Gastroesophageal sphincter (tissue), 4 donors: ENCODE measurements around the gene ARHGAP44. TPM values are rescaled to one million over a fixed set of nuclear protein-coding genes. Genes with fewer than 3 reads are reported as not detected.

Experiments
- ATAC-seq: fragments of 150-250 bp; one replicate; pipeline ENCODE4 v1.9.1; 2016; ENCODE audit warnings: mild to moderate bottlenecking, moderate library complexity
- H3K27ac ChIP-seq, 4 donors: fragments of 200-600 bp; sonication (generic) in 3 of 4; 1 replicate in 3 of 4; 2 replicates in 1 of 4; pipeline ENCODE4 v1.5.1; 2016 to 2019
- H3K27me3 ChIP-seq: fragments of 200-600 bp; sonication (generic); one replicate; pipeline ENCODE4 v1.5.1; 2019
- H3K36me3 ChIP-seq, 2 donors: fragments of 200-600 bp; sonication (generic); one replicate each; pipeline ENCODE4 v1.5.1; 2019; ENCODE audit warnings: control low read depth in 1 of 2
- H3K4me1 ChIP-seq, 3 donors: fragments of 200-600 bp; sonication (generic); 1 replicate in 2 of 3; 2 replicates in 1 of 3; pipeline ENCODE4 v1.5.1; 2016 to 2019; ENCODE audit warnings: control low read depth in 2 of 3
- H3K4me3 ChIP-seq, 2 donors: fragments of 200-600 bp; sonication (generic); one replicate each; pipeline ENCODE4 v1.5.1; 2019; ENCODE audit warnings: mild to moderate bottlenecking in 1 of 2, moderate library complexity in 1 of 2
- H3K9me3 ChIP-seq, 3 donors: fragments of 200-600 bp; sonication (generic); one replicate each; pipeline ENCODE4 v1.5.1; 2017 to 2019; ENCODE audit warnings: control low read depth in 2 of 3
- EP300 ChIP-seq: sonication (generic); formaldehyde crosslinking; IDR thresholded peaks from one replicate; pipeline ENCODE4 v1.6.1; 2017; ENCODE audit warnings: antibody characterized with exemption, mild to moderate bottlenecking
- POLR2A ChIP-seq, 2 donors: fragments of 450-650 bp; IDR thresholded peaks; one replicate each; pipeline ENCODE4 v1.6.1; 2017; ENCODE audit warnings: antibody characterized with exemption in 2 of 2, mild to moderate bottlenecking in 2 of 2, moderate library complexity in 1 of 2
- POLR2AphosphoS5 ChIP-seq: sonication (generic); formaldehyde crosslinking; IDR thresholded peaks from one replicate; pipeline ENCODE4 v1.6.1; 2017; ENCODE audit warnings: antibody characterized with exemption
- WGBS, 2 donors: methylation state at CpG; one replicate each; pipeline ENCODE4 v1.1.5; 2018; ENCODE audit warnings: low coverage in 1 of 2; 5-methylcytosine and 5-hydroxymethylcytosine counted together
- total RNA-seq, 4 donors: library from RNA; depleted of rRNA; stranded (reverse); fragments of >200 nt; gene quantifications; one replicate each; pipeline ENCODE4 v1.1.0, GENCODE V29; 2016
- TF ChIP-seq, protein P1 (sequence below), 4 experiments: fragments of 200-600 bp in 2 of 4; fragments of 450-650 bp in 2 of 4; sonication (generic) in 1 of 4; IDR thresholded peaks; one replicate each; pipeline ENCODE4 v1.5.1; 2017 to 2019; ENCODE audit warnings: antibody characterized with exemption in 4 of 4, mild to moderate bottlenecking in 2 of 4, moderate library complexity in 2 of 4

The ARHGAP44 gene
- total RNA-seq, 4 donors from 2014 or later: 4.7 to 12.5 (median 6.5) TPM

DNA sequence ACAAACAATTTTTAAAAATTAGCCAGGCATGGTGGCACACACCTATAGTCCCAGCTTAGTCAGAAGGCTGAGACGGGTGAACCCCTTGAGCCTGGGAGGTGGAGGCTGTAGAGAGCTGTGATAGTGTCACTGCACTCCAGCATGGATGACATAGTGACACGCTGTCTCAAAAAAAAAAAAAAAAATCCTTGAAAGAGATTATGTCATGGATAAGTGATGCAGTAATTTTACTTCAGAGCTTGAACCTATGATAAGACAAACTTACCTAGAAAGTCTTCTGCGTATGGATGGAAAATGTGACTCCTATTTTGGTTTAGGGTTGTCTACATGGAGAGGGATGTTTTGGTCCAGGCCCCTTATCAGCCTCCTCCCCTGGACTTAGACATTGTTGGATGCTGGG, 176.7 kb downstream of the ARHGAP44 start:
- no peak for ATAC-seq
- no peaks in the 10 kb centered on the region for H3K4me1 ChIP-seq
- no peaks in the 10 kb centered on the region for H3K27me3 ChIP-seq
- H3K36me3 ChIP-seq: peaks cover 0 to 10% of the 10 kb centered on the region in 2 donors
- no peaks in the 10 kb centered on the region for H3K9me3 ChIP-seq
- no peak overlapping the region for H3K4me3 ChIP-seq
- 80 to 92% methylated on average over 2 to 3 of the region's 3 CpGs for whole genome bisulfite sequencing, 2 donors
- no peak overlapping the region for H3K27ac ChIP-seq
- TF ChIP-seq POLR2AphosphoS5 (no peak), EP300 (no peak), POLR2A (IDR thresholded peaks at IDR 0.05) (no peak)
- TF ChIP-seq, protein P1, sequence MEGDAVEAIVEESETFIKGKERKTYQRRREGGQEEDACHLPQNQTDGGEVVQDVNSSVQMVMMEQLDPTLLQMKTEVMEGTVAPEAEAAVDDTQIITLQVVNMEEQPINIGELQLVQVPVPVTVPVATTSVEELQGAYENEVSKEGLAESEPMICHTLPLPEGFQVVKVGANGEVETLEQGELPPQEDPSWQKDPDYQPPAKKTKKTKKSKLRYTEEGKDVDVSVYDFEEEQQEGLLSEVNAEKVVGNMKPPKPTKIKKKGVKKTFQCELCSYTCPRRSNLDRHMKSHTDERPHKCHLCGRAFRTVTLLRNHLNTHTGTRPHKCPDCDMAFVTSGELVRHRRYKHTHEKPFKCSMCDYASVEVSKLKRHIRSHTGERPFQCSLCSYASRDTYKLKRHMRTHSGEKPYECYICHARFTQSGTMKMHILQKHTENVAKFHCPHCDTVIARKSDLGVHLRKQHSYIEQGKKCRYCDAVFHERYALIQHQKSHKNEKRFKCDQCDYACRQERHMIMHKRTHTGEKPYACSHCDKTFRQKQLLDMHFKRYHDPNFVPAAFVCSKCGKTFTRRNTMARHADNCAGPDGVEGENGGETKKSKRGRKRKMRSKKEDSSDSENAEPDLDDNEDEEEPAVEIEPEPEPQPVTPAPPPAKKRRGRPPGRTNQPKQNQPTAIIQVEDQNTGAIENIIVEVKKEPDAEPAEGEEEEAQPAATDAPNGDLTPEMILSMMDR (IDR thresholded peaks at IDR 0.05): no peak

DNA sequence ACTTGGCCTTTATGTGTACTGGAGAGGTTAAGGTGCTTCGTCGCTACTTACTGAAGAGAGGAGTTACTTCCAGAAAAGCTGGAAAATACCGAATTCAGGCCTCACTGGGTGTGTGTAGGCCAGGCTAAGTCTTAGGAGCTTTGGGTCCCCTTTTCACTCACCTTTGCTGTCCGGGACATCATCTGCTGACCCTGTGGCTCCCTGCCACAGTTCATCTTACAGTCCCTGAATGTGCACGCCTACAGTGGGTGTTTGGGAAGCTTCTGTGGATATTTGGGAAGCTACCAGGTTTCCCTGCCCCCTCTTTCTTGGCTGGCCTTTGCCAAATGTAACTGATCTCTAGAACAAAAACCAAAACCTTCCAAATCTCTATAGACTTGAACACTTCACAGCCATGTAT, 177.1 kb downstream of the ARHGAP44 start:
- TF ChIP-seq POLR2A (IDR thresholded peaks at IDR 0.05) (no peak), EP300 (no peak), POLR2AphosphoS5 (no peak)
- TF ChIP-seq, protein P1 (IDR thresholded peaks at IDR 0.05): no peak
- 89 to 90% methylated on average over 2 to 5 of the region's 5 CpGs for whole genome bisulfite sequencing, 2 donors
- Histone ChIP-seq H3K27ac (no peak overlapping the region), H3K27me3 (no peaks in the 10 kb centered on the region), H3K36me3 (peaks cover 0 to 10% of the 10 kb centered on the region in 2 donors), H3K9me3 (no peaks in the 10 kb centered on the region), H3K4me1 (no peaks in the 10 kb centered on the region), H3K4me3 (no peak overlapping the region)
- no peak for ATAC-seq

GRCh38 chr17:12967962-12968361, 178.7 kb downstream of the ARHGAP44 start:
- no peaks in the 10 kb centered on the region for H3K4me1 ChIP-seq
- H3K27me3 ChIP-seq: no peaks in the 10 kb centered on the region
- TF ChIP-seq POLR2AphosphoS5 (no peak), POLR2A (IDR thresholded peaks at IDR 0.05) (no peak), EP300 (no peak)
- TF ChIP-seq, protein P1 (IDR thresholded peaks at IDR 0.05): no peak
- ATAC-seq: no peak
- no peak overlapping the region for H3K27ac ChIP-seq
- 84 to 87% methylated on average over 6 to 7 of the region's 11 CpGs for WGBS, 2 donors
- H3K4me3 ChIP-seq: no peak overlapping the region
- peaks cover 0 to 10% of the 10 kb centered on the region in 2 donors for H3K36me3 ChIP-seq
- no peaks in the 10 kb centered on the region for H3K9me3 ChIP-seq

DNA sequence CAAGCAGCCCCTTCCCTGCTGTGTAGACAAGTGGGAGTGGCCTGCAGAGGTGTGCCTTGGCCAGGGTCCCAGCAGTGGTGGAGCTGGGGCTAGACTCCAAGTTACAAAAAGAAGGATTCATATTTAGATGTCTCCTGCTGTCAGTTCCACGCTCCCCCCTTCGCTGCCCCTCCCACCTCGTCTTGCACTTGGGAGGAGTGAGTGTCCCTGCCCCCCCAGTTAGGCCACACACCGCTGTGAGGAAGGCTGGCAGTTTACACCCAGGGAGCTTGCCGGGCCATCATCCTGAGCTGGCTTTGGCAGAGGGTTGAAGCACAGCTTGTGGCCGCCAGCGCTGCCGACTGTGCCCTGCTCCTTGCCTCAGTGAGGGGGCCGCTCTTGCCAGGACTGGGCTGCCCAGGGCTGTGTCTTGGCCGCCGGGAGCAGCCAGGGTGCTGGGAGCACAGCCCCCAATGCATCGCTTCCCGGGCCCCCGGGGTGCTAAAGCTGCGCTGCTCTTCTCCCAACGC, 184.3 kb downstream of the ARHGAP44 start:
- no peaks in the 10 kb centered on the region for H3K27me3 ChIP-seq
- peak; percentile 48 for ATAC-seq
- peaks cover 0 to 13% (median 0%) of the 10 kb centered on the region in 3 donors for H3K4me1 ChIP-seq
- TF ChIP-seq POLR2AphosphoS5 (no peak), EP300 (no peak), POLR2A (IDR thresholded peaks at IDR 0.05) (no peak)
- TF ChIP-seq, protein P1 (IDR thresholded peaks at IDR 0.05): no peak
- no peaks in the 10 kb centered on the region for H3K9me3 ChIP-seq
- H3K4me3 ChIP-seq: peak overlapping the region; percentile 34 to 51
- peak overlapping the region in 1 of 4 donors; percentile 57 for H3K27ac ChIP-seq
- no peaks in the 10 kb centered on the region for H3K36me3 ChIP-seq
- no CpG with 5 or more reads among the region's 16 CpGs for WGBS, 2 donors

DNA sequence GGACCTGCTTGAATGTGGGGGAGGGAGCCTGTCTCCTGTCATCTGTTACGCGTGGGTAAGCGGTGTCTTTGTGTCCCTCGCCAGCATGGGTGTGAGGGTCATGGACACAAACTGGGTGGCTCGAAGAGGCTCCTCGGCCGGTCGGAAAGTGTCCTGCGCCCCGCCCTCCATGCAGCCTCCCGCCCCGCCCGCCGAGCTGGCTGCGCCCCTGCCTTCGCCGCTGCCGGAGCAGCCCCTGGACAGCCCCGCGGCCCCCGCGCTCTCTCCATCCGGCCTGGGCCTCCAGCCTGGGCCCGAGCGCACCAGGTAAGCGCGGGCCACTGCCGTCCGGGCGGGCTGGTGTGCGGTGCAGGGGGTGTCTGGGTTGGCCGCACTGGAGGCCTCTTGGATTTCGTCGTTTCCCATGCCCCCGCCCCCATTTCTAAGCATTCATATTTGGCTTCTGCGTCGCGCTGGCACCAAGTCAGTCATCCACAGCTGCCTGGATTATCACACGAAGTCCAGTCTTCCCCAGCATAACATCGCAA, 184.8 kb downstream of the ARHGAP44 start:
- H3K4me1 ChIP-seq: peaks cover 0 to 13% (median 0%) of the 10 kb centered on the region in 3 donors
- no peak for TF ChIP-seq EP300
- TF ChIP-seq POLR2AphosphoS5: no peak
- no peak for TF ChIP-seq POLR2A (IDR thresholded peaks at IDR 0.05)
- TF ChIP-seq, protein P1 (IDR thresholded peaks at IDR 0.05): no peak
- H3K36me3 ChIP-seq: no peaks in the 10 kb centered on the region
- ATAC-seq: peak; percentile 67
- H3K27me3 ChIP-seq: no peaks in the 10 kb centered on the region
- peak overlapping the region in 1 of 4 donors; percentile 57 for H3K27ac ChIP-seq
- no peaks in the 10 kb centered on the region for H3K9me3 ChIP-seq
- 0% methylated on average over 1 to 2 of the region's 40 CpGs for WGBS, 2 donors
- peak overlapping the region; percentile 34 to 51 for H3K4me3 ChIP-seq
